H1 (cell line): ENCODE data around the gene HIGD2B. TPM values are rescaled to one million over a fixed set of nuclear protein-coding genes. Genes with fewer than 3 reads are reported as not detected.
"Not testable (repeated sequence)": the region's sequence is repeated elsewhere in the genome, so short reads cannot be mapped to it uniquely, and the experiment has no call there.

Source experiments
- CTCF ChIA-PET: fragments of 300-600 bp; sonication (Branson Sonifier 250); formaldehyde crosslinking; loops from one replicate; lab custom pipeline; 2021; ENCODE audit not compliant: partially characterized antibody; lab: Charles Lee
- POLR2A ChIA-PET: fragments of 300-600 bp; sonication (Branson Sonifier 250); formaldehyde crosslinking; loops from one replicate; lab custom pipeline; 2021; ENCODE audit warnings: inconsistent platforms; ENCODE audit not compliant: partially characterized antibody; lab: Charles Lee
- DNase-seq, 2 experiments: peaks; one replicate each; pipeline versions ENCODE4 v3.0.0 to v3.0.0-alpha.2; 2010 to 2022; ENCODE audit warnings: low spot score in 2 of 2, low read depth in 1 of 2, mixed read lengths in 1 of 2
- FAIRE-seq: peaks from 2 replicates; lab custom pipeline; 2011; peaks lifted over from hg19 to GRCh38; lab: Jason Lieb, UNC
- H2AFZ ChIP-seq: 2 replicates; pipeline ENCODE4 v1.8.1; 2012; ENCODE audit warnings: low read length, inconsistent platforms
- H2AK5ac ChIP-seq: 2 replicates; pipeline ENCODE4 v1.6.1; 2013; ENCODE audit warnings: low read depth, low read length
- H2BK120ac ChIP-seq: replicated peaks from 2 replicates; pipeline ENCODE3; 2013; ENCODE audit warnings: low read depth, low read length, inconsistent platforms
- H2BK12ac ChIP-seq: 2 replicates; pipeline ENCODE4 v1.6.1; 2013; ENCODE audit warnings: low read depth, low read length
- H2BK15ac ChIP-seq: 2 replicates; pipeline ENCODE4 v1.6.1; 2013; ENCODE audit warnings: low read length
- H2BK20ac ChIP-seq: 2 replicates; pipeline ENCODE4 v1.6.1; 2013; ENCODE audit warnings: low read length
- H2BK5ac ChIP-seq: 2 replicates; pipeline ENCODE4 v1.6.1; 2013; ENCODE audit warnings: low read depth, low read length
- H3K14ac ChIP-seq: 2 replicates; pipeline ENCODE4 v1.6.1; 2013; ENCODE audit warnings: inconsistent platforms; ENCODE audit not compliant: insufficient read length
- H3K18ac ChIP-seq: 2 replicates; pipeline ENCODE4 v1.6.1; 2013; ENCODE audit warnings: low read length; ENCODE audit errors: extremely low read depth
- H3K23ac ChIP-seq: 2 replicates; pipeline ENCODE4 v1.6.1; 2013; ENCODE audit warnings: inconsistent platforms; ENCODE audit not compliant: insufficient read length
- H3K23me2 ChIP-seq: 2 replicates; pipeline ENCODE4 v1.6.1; 2013; ENCODE audit warnings: low read depth, low read length
- H3K27ac ChIP-seq: 2 replicates; pipeline ENCODE4 v1.6.1; 2011; ENCODE audit warnings: low read depth, low read length, inconsistent platforms
- H3K27me3 ChIP-seq, 4 experiments: replicated peaks in 1 of 4; 1 replicate in 1 of 4; 2 replicates in 3 of 4; pipeline versions ENCODE4 v1.6.1 to v1.8.1; 2011 to 2013; ENCODE audit warnings: low read length in 3 of 4, mild to moderate bottlenecking in 3 of 4, inconsistent platforms in 2 of 4, mixed read lengths in 2 of 4, moderate library complexity in 1 of 4; ENCODE audit not compliant: control insufficient read depth in 3 of 4, insufficient read depth in 3 of 4; ENCODE audit errors: extremely low read depth in 1 of 4
- H3K36me3 ChIP-seq, 4 experiments: 2 replicates each; pipeline versions ENCODE4 v1.6.1 to v1.8.1; 2011 to 2013; ENCODE audit warnings: mild to moderate bottlenecking in 4 of 4, low read length in 3 of 4, moderate library complexity in 2 of 4, control low read depth in 1 of 4, inconsistent platforms in 1 of 4; ENCODE audit not compliant: insufficient read depth in 4 of 4, control insufficient read depth in 2 of 4
- H3K4ac ChIP-seq: replicated peaks from 2 replicates; pipeline ENCODE3; 2013; ENCODE audit warnings: low read length, low read depth, mixed read lengths, inconsistent platforms; ENCODE audit not compliant: insufficient read length
- H3K4me1 ChIP-seq, 4 experiments: replicated peaks in 1 of 4; 1 replicate in 1 of 4; 2 replicates in 3 of 4; pipeline versions ENCODE4 v1.6.1 to v1.8.1; 2011 to 2013; ENCODE audit warnings: low read length in 3 of 4, inconsistent platforms in 2 of 4, mixed read lengths in 1 of 4; ENCODE audit not compliant: insufficient read depth in 4 of 4, control insufficient read depth in 3 of 4
- H3K4me2 ChIP-seq, 2 experiments: 2 replicates each; pipeline versions ENCODE4 v1.6.1 to v1.8.1; 2011 to 2013; ENCODE audit warnings: low read depth in 2 of 2, low read length in 2 of 2, control low read depth in 1 of 2, inconsistent platforms in 1 of 2, mild to moderate bottlenecking in 1 of 2; ENCODE audit not compliant: insufficient read depth in 1 of 2
- H3K4me3 ChIP-seq, 4 experiments: fragments of 200-600, 300-600 bp in 1 of 4; sonication (generic), shearing (Covaris generic), sonication (Bioruptor Twin) in 1 of 4; 2 replicates each; pipeline versions ENCODE4 v1.5.1 to v1.8.1; 2011 to 2016; ENCODE audit warnings: low read length in 4 of 4, low read depth in 3 of 4, control low read depth in 2 of 4, inconsistent platforms in 2 of 4, mild to moderate bottlenecking in 2 of 4, mixed read lengths in 1 of 4, moderate library complexity in 1 of 4; ENCODE audit not compliant: insufficient read depth in 2 of 4; ENCODE audit errors: extremely low read depth in 1 of 4
- H3K56ac ChIP-seq: replicated peaks from 2 replicates; pipeline ENCODE3; 2013; ENCODE audit warnings: low read depth, mild to moderate bottlenecking, mixed read lengths, low read length, inconsistent platforms; ENCODE audit not compliant: insufficient read length
- H3K79me1 ChIP-seq: 2 replicates; pipeline ENCODE4 v1.6.1; 2013; ENCODE audit warnings: low read depth, low read length, control low read depth
- H3K79me2 ChIP-seq, 2 experiments: 2 replicates each; pipeline versions ENCODE4 v1.6.1 to v1.8.1; 2012 to 2013; ENCODE audit warnings: low read length in 2 of 2, mild to moderate bottlenecking in 2 of 2, inconsistent platforms in 1 of 2; ENCODE audit not compliant: insufficient read depth in 2 of 2, control insufficient read depth in 1 of 2
- H3K9ac ChIP-seq, 4 experiments: replicated peaks in 1 of 4; 1 replicate in 1 of 4; 2 replicates in 3 of 4; pipeline versions ENCODE4 v1.6.1 to v1.8.1; 2011 to 2013; ENCODE audit warnings: low read depth in 3 of 4, low read length in 3 of 4, control low read depth in 2 of 4, mild to moderate bottlenecking in 2 of 4, moderate library complexity in 2 of 4, inconsistent platforms in 1 of 4; ENCODE audit errors: extremely low read depth in 1 of 4
- H3K9me3 ChIP-seq, 2 experiments: 2 replicates each; pipeline versions ENCODE4 v1.6.1 to v1.8.1; 2012 to 2013; ENCODE audit warnings: mild to moderate bottlenecking in 2 of 2, moderate library complexity in 2 of 2, control low read depth in 1 of 2, inconsistent platforms in 1 of 2, low read depth in 1 of 2, low read length in 1 of 2, mixed read lengths in 1 of 2; ENCODE audit not compliant: insufficient read depth in 2 of 2
- H4K20me1 ChIP-seq, 2 experiments: replicated peaks in 1 of 2; 2 replicates each; pipeline versions ENCODE3 to v1.8.1; 2011 to 2013; ENCODE audit warnings: inconsistent platforms in 2 of 2, low read length in 2 of 2, mild to moderate bottlenecking in 1 of 2; ENCODE audit not compliant: insufficient read depth in 2 of 2, control insufficient read depth in 1 of 2
- H4K5ac ChIP-seq: 2 replicates; pipeline ENCODE4 v1.6.1; 2013; ENCODE audit warnings: low read length, low read depth, mixed read lengths, inconsistent platforms; ENCODE audit not compliant: insufficient read length
- H4K8ac ChIP-seq: 2 replicates; pipeline ENCODE4 v1.8.0; 2013; ENCODE audit warnings: mild to moderate bottlenecking, moderate library complexity, low read length, inconsistent platforms; ENCODE audit not compliant: insufficient read depth; ENCODE audit errors: extremely low read depth
- H4K91ac ChIP-seq: replicated peaks from 2 replicates; pipeline ENCODE3; 2013; ENCODE audit warnings: low read length, mixed read lengths, inconsistent platforms; ENCODE audit not compliant: insufficient read length
- CTCF ChIP-seq, 3 experiments: IDR thresholded peaks; 1 replicate in 2 of 3; 2 replicates in 1 of 3; pipeline versions ENCODE4 v1.5.1 to v1.6.1; 2011; ENCODE audit warnings: low read length in 3 of 3, mild to moderate bottlenecking in 3 of 3, inconsistent platforms in 2 of 3, low read depth in 1 of 3, moderate library complexity in 1 of 3; ENCODE audit not compliant: insufficient read depth in 1 of 3; ENCODE audit errors: control extremely low read depth in 1 of 3
- WGBS, 2 experiments: shearing (Covaris generic) in 1 of 2; methylation state at CpG; one replicate each; pipeline versions ENCODE4 v1.1.6 to v1.1.7; 2013 to 2015; ENCODE audit warnings: low lambda C conversion rate in 2 of 2, mixed read lengths in 2 of 2, inconsistent platforms in 1 of 2, low coverage in 1 of 2, missing lambda C conversion rate in 1 of 2; ENCODE audit not compliant: insufficient replicate concordance in 2 of 2, insufficient coverage in 1 of 2, insufficient read length in 1 of 2; ENCODE audit errors: extremely low coverage in 1 of 2, missing lambda C conversion rate in 1 of 2; 5-methylcytosine and 5-hydroxymethylcytosine counted together
- polyA plus RNA-seq, 7 experiments: library from polyadenylated mRNA; depleted of rRNA in 3 of 7; stranded (reverse) in 5 of 7; unstranded in 2 of 7; fragments of >200 nt in 5 of 7; fragments of 200-250 nt in 2 of 7; gene quantifications; 1 replicate in 5 of 7; 2 replicates in 1 of 7; 4 replicates in 1 of 7; pipeline versions ENCODE4 v1.2.1 to v1.2.3, GENCODE V29; 2011 to 2013; ENCODE audit warnings: missing spikeins in 2 of 7, mixed read lengths in 2 of 7
- total RNA-seq: library from RNA; stranded (reverse); fragmentation: NEBNext Ultra II Directional; extraction: Animal tissue kit (Norgen Biotek cat#: 25700); gene quantifications from 2 replicates; pipeline ENCODE4 v1.2.1, GENCODE V29; 2021

HIGD2B gene
- total and polyA plus RNA-seq, 2 of the 8 experiments (the other 6 are each of a cell fraction or from before 2014, with no cell fraction given), result not detected

- H3K4ac ChIP-seq, FAIRE-seq, CTCF ChIA-PET, H2BK20ac ChIP-seq, H3K79me1 ChIP-seq, H4K5ac ChIP-seq, H3K36me3 ChIP-seq, H2AK5ac ChIP-seq, H4K91ac ChIP-seq, H2BK12ac ChIP-seq, H3K27ac ChIP-seq, H3K79me2 ChIP-seq, H3K18ac ChIP-seq, H2AFZ ChIP-seq, H3K27me3 ChIP-seq, H3K23ac ChIP-seq, H2BK15ac ChIP-seq, H2BK5ac ChIP-seq, H3K23me2 ChIP-seq, H3K9me3 ChIP-seq, H3K4me2 ChIP-seq, H4K8ac ChIP-seq, H3K4me3 ChIP-seq, H3K56ac ChIP-seq, H3K4me1 ChIP-seq, H4K20me1 ChIP-seq, H3K14ac ChIP-seq, H3K9ac ChIP-seq, POLR2A ChIA-PET, H2BK120ac ChIP-seq: not testable (repeated sequence)
- peak in 1 of 3 experiments; percentile 11; a peak in 1 of 4 replicates for TF ChIP-seq CTCF (IDR thresholded peaks at IDR 0.05; ENCODE audit: control extremely low read depth in 1 of 3, insufficient read depth in 1 of 3, low read depth in 1 of 3, low read length in 3 of 3)
- peak in 1 of 2 experiments; percentile 71 for DNase-seq
- WGBS, 2 experiments, result 71% methylated on average over 4 of the region's 8 CpGs; no CpG with 5 or more reads in 1 of the 2 experiments
These were observed 22.1 kb downstream of the HIGD2B start for GRCh38 chr15:72663931-72664330.
